Measurements from ENCODE around the gene ATXN2.

Gene ATXN2

DNA sequence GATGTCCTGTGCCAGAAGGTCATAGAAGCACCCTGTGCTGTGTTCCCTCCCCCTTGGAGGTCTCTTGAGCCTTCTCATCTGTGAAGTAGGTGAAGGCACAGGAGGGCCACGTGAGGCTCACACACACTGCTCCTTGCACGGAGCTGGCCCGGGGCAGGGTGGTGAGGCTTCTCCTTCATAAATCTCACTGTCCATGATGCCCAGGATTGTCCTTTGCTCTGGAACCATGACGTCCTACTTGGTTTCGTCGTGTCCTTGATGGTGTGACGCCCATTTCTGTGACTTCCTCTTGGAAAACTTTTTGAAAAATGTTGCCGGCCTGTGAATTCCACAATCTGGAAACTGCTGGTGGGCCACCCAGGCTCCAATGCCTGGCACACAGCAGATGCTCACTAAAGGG lies 159.0 kb downstream of the ATXN2 start:
- DNase-seq (ENCODE audit: low read depth in 2 of 2, low spot score in 1 of 2), result no peak

DNA sequence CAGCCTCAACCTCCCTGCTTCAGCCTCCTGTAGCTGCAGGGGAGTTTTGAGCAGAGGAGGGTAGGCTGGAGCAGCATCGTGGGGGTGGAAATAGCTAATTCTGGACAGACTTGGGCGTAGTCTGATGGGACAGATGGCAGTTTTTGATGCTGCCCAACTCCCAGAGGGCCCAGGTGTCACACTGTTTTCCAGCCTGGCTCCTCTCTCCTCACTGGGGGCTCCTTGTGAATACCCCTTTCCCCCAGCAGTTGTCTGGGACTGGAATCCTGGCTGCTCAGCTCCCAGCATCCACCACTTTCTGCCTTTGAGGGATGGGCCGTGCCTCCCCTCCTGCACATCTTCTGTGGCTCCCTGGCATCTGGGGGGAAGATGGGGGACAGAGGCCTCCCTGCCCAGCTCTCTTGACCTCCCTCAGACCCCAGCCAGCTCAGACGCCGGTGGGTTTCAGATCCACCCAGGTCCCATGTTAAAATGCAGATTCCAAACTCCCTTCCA lies 159.4 kb downstream of the ATXN2 start:
- no peak for DNase-seq (ENCODE audit: low read depth in 2 of 2, low spot score in 1 of 2)

DNA sequence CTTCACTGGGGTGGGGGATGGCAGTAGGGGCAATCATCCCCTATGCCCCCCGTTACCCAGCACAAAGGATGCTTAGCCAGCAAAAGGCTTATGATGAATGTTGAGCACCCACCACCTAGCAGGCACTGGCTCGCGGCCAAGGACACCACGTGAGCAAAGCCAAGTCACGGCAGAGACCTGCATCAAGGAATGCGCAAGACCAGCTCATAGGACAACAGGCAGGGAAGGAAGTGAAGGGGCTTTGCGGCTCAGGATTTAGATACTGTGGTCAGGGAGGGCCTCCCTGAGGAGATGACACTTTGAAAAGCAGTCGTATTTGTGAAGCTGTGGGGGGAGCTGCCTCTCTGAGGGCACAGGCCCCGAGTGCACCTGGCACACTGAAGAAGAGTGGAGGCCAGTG lies 160.6 kb downstream of the ATXN2 start:
- DNase-seq (ENCODE audit: low read depth in 2 of 2, low spot score in 1 of 2), result peak in 1 of 2 donors; percentile 51

DNA sequence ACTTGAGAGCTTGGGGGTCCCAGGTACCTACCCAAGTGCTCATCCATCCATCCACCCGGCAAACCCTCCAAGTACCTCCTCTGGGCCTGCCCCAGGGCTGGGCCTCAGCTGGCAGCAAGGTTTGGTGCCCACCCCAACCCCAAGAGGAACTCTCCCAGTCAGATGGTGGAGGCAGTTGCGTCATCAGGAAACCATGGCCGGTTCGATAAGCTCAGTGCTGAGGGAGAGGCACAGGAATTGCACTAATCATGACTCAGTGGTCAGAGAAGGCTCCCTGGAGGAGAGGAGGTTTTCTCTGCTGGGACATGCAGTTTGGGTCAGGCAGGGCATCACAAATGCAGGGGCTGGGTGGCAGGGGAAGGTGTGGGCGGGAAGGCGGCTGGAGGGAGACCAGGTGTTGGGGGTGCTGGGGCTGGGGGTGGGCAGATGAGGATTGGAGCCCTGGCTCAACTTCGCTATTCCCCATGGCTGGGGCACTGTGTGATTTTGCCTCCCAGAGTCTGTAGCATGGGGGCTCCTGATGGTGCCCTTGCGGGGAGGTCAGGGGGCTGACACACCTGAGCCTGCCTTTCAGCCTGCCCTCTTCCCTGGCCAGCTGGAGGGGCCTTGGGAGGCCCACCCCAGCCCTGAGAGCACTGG lies 161.2 kb downstream of the ATXN2 start:
- no peak for DNase-seq (ENCODE audit: low read depth in 2 of 2, low spot score in 1 of 2)

DNA sequence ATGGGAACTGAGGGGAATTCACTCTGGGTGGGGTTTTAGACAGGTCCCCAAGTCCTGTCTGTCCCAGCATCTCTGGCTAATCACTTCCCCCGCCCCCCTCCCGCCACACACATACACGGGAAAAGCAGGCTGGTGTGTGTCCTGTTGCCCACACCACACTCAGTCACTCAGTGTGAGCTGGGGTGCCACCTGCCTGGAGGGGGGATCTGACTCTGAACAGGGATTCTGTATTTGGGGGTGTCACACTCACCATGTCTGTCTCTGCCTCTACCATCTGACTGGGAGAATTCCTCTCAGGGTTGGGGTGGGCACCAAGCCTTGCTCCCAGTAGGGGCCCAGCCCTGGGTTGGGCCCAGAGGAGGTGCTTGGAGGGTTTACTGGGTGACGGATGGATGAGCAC lies 162.3 kb downstream of the ATXN2 start:
- no peak for DNase-seq (ENCODE audit: low read depth in 2 of 2, low spot score in 1 of 2)

DNA sequence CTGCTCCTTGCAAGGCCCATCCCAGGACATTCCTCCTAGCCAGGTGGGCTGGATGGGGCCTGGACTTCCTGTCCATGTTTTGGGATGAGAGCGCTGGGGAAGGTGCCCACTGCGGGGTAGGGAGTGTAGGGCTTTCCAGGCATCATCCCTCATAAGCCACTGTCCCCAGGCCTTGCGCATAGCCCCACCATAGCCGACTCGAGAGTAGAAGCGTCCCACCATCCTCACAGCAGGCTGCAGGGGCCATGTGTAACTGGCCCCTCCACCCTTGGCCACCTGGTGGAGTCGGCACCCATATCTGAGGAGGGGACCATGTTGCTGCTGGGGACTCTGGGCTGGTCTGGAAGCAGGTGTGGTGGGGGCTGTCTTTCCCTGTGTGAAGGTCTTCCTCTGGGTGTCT lies 162.8 kb downstream of the ATXN2 start:
- DNase-seq (ENCODE audit: low read depth in 2 of 2, low spot score in 1 of 2), result no peak

DNA sequence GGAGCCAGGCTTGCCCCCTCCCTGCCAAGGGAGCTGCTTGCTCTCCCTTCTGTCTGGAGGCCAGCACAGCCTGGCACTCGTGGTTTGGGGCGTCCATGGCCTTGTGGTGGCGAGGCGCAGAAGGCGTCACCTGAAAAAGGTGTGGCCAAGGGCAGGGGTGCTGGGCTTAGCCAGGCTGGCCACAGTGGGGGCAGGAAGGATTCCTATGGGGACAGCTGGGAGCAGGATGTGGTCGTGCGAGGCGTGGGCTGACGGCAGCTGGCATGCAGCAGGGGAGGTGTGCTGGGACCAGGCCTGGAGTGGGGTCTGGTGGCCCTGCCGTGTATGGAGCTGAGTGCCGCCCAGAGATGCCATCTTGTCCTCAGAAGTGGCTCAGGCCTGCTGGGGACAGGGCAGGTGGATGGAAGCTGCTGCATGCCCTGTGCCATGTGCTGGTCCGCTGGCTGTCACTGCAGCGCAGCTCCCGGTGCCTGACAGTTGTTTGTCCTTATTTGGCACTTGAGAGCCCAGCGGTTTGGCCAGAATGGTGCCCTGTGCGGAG lies 163.4 kb downstream of the ATXN2 start:
- DNase-seq (ENCODE audit: low read depth in 2 of 2, low spot score in 1 of 2), result no peak

DNA sequence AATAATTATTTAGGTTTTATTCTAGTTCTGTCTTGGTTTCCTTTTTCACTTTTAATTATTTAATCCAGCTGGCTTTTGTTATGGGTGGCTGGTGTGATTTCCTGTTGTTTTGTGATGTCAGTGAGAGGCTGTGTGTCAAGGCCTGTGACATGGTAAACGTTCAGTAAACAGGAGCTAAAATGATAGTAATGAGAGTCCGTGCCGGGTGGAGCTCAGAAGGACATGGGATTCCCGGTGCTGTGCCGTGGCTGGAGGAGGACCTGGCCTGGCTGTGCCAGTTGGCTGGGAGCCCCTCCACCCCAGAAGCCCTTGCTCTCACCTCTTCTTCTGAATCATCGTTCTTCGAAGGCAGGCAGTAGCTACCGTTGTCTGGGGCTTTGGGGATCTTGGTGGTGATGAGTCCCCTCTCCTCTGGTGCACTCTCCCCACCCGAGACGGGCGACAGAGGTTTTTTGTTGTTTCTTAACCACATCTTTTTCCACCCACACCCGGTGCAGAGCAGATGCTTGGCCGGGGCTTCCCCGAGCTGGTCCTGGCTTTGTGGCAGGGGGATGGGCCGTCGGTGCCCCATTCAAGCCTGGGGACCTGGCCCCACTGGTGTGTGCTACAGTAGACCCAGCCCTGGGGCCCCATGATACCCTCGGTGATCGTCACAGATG lies 164.3 kb downstream of the ATXN2 start:
- DNase-seq (ENCODE audit: low read depth in 2 of 2, low spot score in 1 of 2), result peak; percentile 65 to 76

DNA sequence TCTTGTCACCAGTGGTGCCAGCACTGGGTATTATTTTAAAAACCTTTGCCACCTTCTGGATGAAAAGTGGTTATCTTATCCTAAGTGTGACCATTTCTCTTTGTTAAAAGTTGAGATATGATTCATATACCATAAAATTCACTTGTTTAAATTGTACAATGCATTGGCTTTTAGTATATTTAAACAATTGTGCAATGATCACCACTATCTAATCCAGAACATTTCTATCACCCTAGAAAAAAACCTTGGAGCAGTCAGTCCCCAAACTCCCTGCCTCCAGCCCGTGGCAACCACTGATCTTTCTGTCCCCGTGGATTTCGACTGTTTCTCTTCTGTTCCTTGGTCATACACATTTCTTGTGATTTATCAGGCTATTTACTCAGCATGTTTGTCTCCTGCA lies 165.1 kb downstream of the ATXN2 start:
- DNase-seq (ENCODE audit: low read depth in 2 of 2, low spot score in 1 of 2), result no peak

DNA sequence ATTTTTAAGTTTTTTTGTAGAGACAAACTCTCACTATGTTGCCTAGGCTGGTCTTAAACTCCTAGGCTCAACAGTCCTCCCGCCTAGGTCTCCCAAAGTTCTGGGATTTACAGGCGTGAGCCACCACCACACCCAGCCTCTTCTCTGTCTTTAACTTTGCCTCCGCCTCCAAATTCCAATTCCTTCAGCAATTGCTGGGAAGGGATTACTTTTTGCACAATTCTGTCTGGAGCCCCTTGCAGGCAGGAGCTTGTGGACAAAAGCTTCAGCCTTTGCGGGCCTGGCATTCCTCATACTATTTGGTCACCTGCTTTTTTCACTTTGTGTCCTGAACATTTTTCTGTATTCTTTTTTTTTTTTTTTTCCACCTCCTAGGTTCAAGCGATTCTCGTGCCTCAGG lies 167.3 kb downstream of the ATXN2 start:
- no peak for DNase-seq (ENCODE audit: low read depth in 2 of 2, low spot score in 1 of 2)

DNA sequence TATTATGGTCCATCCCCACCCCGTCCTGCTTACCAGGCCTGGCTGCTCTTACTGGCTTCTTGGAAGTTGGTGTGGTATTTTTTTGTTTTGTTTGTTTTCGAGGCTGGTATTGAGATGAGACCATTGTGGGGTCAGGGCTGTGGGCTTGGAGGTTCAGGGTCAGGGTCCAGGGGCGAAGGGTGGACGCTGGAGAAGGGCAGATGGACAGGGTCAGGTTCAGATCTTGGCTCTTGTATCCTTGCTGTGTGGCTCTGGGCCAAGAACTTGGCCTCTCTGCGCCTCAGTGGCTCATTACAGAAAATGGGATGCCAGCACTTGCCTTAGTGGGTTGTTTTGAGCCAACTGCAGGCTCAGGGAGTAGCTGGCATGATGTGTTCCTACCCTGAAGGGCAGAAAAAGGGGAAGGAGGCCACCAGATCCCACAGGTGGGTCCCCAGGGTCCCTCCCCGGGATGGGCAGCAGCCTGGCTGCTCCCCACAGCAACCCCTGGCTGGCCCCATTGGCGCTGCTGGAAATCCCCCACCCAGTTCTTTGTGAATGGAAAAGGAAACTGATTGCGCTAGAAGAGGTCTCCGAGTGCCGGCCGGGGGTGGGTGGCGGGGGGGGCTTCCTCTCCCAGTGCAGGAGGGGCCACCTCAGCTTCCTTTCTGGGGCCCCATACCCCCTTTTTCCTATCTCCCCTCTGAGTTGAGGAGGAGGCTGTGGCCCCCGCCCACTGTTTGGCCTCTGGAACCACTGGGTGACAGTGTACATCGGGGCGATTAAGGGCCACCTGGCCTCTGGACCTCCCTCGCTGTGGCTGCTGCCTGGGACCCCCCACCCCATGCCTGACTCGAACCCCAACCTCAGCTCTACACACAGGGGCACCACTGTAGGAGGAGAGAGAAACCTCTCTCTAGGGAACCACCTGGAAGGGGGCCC lies 168.4 kb downstream of the ATXN2 start:
- DNase-seq (ENCODE audit: low read depth in 2 of 2, low spot score in 1 of 2), result peak in 1 of 2 donors; percentile 56

DNA sequence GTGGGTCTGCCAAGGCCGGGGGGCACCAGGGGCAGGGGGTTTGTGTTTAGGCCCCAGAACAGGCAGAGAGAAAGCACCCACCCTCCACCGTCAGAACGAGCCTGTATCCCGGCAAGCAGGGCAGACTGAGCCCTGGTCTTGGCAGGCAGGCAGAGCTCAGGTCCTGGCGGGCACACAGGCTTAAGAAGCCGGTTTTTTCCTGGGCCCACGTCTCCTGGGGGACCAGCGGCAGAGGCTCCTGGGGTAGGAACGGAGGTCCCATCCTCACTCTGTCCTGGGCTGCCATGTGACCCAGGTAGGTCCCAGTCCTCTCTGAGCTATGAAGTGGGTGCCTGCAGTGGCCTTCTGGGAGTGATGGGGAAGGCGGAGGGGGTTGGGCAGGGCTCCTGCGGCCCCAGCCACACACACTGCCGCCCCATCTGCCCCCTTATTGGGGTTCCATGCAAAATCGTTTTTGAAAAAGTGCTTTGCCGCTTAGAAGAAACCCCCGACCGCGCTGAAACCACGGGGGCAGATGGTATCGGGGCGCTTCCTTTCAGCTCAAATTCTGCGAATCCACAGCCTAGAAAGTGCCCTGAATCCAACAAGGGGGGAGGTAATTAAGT lies 169.2 kb downstream of the ATXN2 start:
- peak in 1 of 2 donors; percentile 55 for DNase-seq (ENCODE audit: low read depth in 2 of 2, low spot score in 1 of 2)

DNA sequence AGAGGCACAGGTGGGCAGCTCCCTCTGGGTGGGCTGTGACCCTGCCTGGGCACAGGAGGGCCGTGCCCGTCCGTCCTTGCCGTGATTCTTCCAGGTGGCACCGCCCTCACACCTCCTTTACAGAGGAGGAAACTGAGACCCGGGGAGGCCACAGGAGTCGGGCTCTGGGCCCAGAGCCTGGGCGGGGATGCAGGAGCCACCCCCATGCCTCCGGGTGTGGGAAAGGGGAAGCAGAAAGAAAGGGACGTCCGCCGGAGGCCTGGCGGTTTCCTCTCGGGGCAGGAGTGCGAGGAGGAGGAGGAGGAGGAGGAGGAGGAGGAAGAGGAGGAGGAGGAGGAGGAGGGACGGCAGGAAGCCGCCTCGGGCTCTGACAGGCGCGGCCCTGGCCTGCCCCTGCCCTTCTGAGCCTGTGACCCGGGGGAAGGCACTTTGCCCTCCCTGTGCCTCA lies 170.4 kb downstream of the ATXN2 start:
- no peak for DNase-seq (ENCODE audit: low read depth in 2 of 2, low spot score in 1 of 2)

DNA sequence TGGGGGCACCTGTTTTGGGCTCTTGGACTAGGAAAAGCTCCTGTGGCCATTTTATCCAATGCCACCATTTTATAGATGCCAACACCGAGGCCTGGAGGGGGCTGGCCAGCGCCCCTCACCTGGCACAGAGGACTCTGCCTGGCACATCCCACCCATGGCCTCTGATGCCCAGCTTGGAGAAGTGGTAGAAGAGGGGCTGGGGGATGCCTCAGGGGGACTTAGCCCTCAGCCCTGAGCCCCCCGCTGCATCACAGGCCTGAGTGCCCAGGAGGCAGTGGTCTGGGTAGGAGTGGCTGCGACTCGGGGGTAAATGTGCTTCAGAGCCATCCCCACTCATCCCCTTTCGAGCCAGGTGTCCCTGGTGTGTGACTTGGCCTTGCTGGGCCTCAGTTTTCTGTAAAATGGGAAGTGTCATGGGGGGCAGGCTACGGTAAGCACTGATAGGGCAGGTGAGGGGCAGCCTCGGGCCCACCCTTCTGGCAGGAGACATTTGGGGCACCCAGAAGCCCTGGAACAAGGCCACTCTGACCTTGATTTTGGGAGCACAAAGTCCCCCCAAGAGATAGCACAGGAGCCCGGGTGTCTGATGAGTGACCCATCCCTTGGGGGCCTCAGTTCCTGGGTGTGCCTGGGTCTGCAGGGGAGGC lies 170.9 kb downstream of the ATXN2 start:
- no peak for DNase-seq (ENCODE audit: low read depth in 2 of 2, low spot score in 1 of 2)

DNA sequence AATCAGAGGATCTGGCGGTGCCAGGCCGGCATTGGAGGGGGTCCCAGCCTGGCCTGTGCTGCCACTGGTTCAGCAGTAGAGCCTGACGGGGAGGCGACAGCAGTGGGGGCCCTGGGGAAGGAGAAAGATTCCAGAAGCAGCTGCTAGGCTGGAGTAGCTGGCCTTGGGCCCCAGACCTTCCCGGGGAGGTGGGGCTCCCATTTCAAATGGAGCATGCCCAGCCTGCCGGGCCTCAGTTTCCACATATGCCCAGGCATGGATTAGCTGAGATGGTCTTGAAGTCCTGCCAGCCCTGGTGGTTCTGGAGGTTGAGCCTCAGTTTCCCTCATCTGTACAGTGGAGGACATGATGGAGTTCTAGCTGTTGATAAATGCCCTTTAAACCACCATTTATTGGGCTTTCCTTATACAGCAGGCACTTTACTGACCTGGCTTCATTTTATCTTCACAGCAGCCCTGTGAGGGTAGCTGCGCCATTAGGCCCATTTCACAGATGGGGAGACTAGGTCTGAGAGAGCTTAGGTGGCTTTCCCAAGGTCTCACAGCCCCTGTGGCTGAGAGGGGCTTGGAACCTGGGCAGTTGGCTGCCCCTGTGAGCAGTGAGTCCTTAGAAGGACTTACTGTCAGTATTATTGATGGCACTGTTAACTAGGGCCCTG lies 171.6 kb downstream of the ATXN2 start:
- DNase-seq (ENCODE audit: low read depth in 2 of 2, low spot score in 1 of 2), result no peak

DNA sequence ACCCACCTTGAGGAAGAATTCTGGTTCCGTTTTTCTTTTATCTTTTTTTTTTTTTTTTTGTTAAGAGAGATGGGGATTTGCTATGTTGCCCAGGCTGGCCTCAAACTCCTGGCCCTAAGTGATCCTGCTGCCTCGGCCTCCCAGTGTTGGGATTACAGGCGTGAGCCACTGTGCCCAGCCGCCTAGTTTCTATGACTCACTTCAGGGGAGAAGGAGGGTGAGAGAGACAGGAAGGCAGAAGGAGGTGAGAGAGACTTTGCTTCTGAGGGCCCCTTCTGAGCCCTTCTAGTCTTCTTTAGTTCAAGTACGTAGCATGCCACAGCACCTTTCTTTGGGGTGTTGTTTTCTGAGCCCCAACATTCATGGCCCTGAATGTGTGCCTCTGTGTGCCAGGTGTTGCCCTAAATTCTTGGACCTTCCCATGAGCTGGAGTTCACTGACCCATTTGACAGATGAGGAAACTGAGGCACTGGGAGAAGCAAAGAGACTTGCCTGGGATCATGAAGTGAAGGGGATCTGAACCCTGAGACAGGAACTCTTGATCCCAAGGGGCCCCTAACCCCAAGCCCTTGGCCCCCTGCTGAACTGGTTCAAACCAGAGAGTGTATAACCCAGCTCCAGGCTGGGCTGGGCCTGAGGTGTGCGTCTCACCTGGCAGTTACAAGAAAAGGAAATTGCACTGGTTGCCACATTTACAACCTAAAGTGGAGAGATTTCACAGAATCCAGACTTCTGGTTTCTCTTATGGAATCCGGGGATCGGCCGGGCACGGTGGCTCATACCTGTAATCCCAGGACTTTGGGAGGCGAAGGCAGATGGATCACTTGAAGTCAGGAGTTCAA lies 172.6 kb downstream of the ATXN2 start:
- no peak for DNase-seq (ENCODE audit: low read depth in 2 of 2, low spot score in 1 of 2)

DNA sequence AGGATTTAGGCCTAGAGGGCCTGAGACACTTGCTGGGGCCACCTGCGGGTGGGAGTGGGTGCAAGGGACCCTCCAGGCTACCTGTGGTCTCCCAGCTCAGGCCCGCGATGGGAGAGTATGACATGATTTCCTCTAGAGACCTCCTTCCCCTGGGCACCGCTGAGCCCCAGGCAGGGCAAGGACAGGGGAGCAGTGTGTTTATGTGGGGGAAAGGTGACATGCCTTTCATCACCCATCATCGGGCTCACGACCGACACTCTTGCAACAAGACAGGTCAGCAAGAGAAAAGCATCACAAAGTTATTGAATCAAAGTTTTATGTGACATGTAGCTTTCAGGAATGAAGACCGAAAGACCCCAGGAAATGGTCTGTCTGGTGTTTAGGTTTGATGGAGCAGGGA lies 173.5 kb downstream of the ATXN2 start:
- no peak for DNase-seq (ENCODE audit: low read depth in 2 of 2, low spot score in 1 of 2)

DNA sequence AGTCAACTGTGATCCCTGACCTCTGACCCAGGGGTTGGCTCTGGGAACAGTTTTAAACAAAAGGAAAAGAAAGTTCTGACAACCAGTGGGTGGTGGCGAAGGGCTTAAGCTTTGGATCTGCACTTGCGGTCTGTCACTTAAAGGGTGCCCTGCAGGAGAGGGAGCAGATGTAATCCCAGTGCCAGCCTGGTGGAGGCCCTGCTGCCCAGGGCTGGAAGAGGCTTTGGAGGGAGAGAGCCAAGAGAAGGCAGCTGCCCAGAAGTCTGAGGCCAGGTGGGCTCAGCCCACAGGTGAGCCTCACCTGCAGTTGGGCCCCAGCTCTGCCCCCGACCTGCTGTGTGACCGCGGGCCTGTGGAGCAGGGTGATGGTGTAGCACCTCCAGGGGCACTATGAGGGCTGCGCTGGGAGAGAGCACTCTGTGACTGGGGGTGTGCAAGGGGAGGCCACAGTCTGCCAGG lies 174.3 kb downstream of the ATXN2 start:
- DNase-seq (ENCODE audit: low read depth in 2 of 2, low spot score in 1 of 2), result no peak

DNA sequence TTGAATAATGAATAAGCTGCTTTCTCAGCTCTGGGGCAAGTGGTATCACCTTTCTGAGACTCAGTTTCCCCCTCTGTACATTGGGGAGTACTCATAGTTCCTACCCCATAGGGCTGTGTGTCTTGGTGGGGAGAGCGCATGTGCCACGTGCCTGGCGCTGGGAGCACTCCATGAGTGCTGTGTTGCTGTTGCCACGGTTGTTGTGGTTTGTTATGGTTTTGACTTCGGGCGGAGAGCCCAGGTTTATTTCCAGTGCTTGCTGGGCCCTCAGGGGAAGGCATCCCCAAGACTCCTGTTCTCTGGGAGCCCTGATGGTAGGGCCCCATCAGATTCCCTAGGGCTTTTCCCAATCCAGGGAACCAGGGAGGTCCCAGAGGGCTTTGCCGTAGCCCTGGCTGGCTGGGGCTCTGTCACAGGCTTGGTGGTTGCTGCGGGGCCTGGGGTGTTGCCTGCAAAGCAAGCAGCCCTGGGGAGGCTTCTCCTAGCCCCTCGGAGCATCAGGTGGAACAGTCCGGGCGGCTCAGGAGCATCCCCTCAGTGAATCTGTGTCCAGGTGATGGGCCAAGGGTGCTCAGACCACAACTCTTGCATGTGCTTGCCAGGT lies 174.8 kb downstream of the ATXN2 start:
- no peak for DNase-seq (ENCODE audit: low read depth in 2 of 2, low spot score in 1 of 2)
